CD14-positive monocyte (primary cell): Measurements from ENCODE around the gene TNNI2. TPM values are rescaled to one million over a fixed set of nuclear protein-coding genes. Genes with fewer than 3 reads are reported as not detected.

Experiments
- DNase-seq, 3 donors: peaks; one replicate each; pipeline ENCODE4 v3.0.0-alpha.2; 2011 to 2022
- H2AFZ ChIP-seq: 2 replicates; pipeline ENCODE4 v1.6.0; 2012; ENCODE audit warnings: mild to moderate bottlenecking, low read depth, low read length, inconsistent platforms; ENCODE audit not compliant: insufficient read depth, poor library complexity, severe bottlenecking
- H3K27ac ChIP-seq, 2 donors: 1 replicate in 1 of 2; 2 replicates in 1 of 2; pipeline ENCODE4 v1.5.1; 2012 to 2013; ENCODE audit warnings: low read length in 2 of 2, control low read depth in 1 of 2, inconsistent platforms in 1 of 2, low read depth in 1 of 2, mild to moderate bottlenecking in 1 of 2
- H3K27me3 ChIP-seq, 2 donors: one replicate each; pipeline versions ENCODE4 v1.6.0 to v1.6.1; 2011 to 2013; ENCODE audit warnings: low read length in 2 of 2; ENCODE audit not compliant: control insufficient read depth in 2 of 2, insufficient read depth in 2 of 2
- H3K36me3 ChIP-seq, 2 donors: replicated peaks in 1 of 2; 1 replicate in 1 of 2; 2 replicates in 1 of 2; pipeline versions ENCODE4 v1.5.1 to v1.6.1; 2012 to 2013; ENCODE audit warnings: low read length in 2 of 2, control low read depth in 1 of 2, inconsistent platforms in 1 of 2, mild to moderate bottlenecking in 1 of 2; ENCODE audit not compliant: insufficient read depth in 2 of 2, control insufficient read depth in 1 of 2
- H3K4me1 ChIP-seq, 2 donors: 1 replicate in 1 of 2; 2 replicates in 1 of 2; pipeline versions ENCODE4 v1.5.1 to v1.6.1; 2012 to 2013; ENCODE audit warnings: low read length in 2 of 2, control low read depth in 1 of 2, inconsistent platforms in 1 of 2, mild to moderate bottlenecking in 1 of 2, moderate library complexity in 1 of 2; ENCODE audit not compliant: insufficient read depth in 2 of 2, control insufficient read depth in 1 of 2
- H3K4me2 ChIP-seq: replicated peaks from 2 replicates; pipeline ENCODE3; 2012; ENCODE audit warnings: low read length, moderate library complexity, mild to moderate bottlenecking; ENCODE audit not compliant: poor library complexity, severe bottlenecking; ENCODE audit errors: extremely low read depth
- H3K4me3 ChIP-seq, 3 experiments: fragments of 200-600 bp in 1 of 3; sonication (generic) in 1 of 3; replicated peaks in 1 of 3; 1 replicate in 2 of 3; 2 replicates in 1 of 3; pipeline ENCODE4 v1.5.1; 2011 to 2013; ENCODE audit warnings: low read length in 3 of 3, mild to moderate bottlenecking in 3 of 3, control low read depth in 2 of 3, low read depth in 2 of 3, inconsistent platforms in 1 of 3, moderate library complexity in 1 of 3
- H3K79me2 ChIP-seq: 2 replicates; pipeline ENCODE4 v1.6.0; 2012; ENCODE audit warnings: mild to moderate bottlenecking, control low read depth, inconsistent platforms, low read length, moderate library complexity; ENCODE audit not compliant: insufficient read depth
- H3K9ac ChIP-seq: 2 replicates; pipeline ENCODE4 v1.6.0; 2017; ENCODE audit warnings: low read length, mild to moderate bottlenecking; ENCODE audit not compliant: insufficient read depth, poor library complexity, severe bottlenecking
- H3K9me3 ChIP-seq, 2 donors: replicated peaks in 1 of 2; 1 replicate in 1 of 2; 2 replicates in 1 of 2; pipeline versions ENCODE4 v1.5.1 to v1.6.1; 2012 to 2013; ENCODE audit warnings: low read length in 2 of 2, control low read depth in 1 of 2; ENCODE audit not compliant: control insufficient read depth in 1 of 2, insufficient read depth in 1 of 2
- H4K20me1 ChIP-seq: 2 replicates; pipeline ENCODE4 v1.6.0; 2012; ENCODE audit warnings: mild to moderate bottlenecking, low read length, control low read depth, moderate library complexity; ENCODE audit not compliant: insufficient read depth
- H3K27ac Mint-ChIP-seq, 7 donors: one replicate each; pipeline ENCODE4 v1.8.0; 2020; ENCODE audit warnings: mild to moderate bottlenecking in 7 of 7, mixed read lengths in 7 of 7, moderate library complexity in 6 of 7, inconsistent platforms in 2 of 7
- H3K27me3 Mint-ChIP-seq, 3 donors: one replicate each; pipeline ENCODE4 v1.8.0; 2021 to 2022; ENCODE audit warnings: low read depth in 3 of 3, mild to moderate bottlenecking in 3 of 3, mixed read lengths in 3 of 3, moderate library complexity in 3 of 3, inconsistent platforms in 1 of 3
- H3K36me3 Mint-ChIP-seq, 2 donors: one replicate each; pipeline ENCODE4 v1.8.0; 2020; ENCODE audit warnings: mixed read lengths in 2 of 2, inconsistent platforms in 1 of 2, mild to moderate bottlenecking in 1 of 2
- H3K4me1 Mint-ChIP-seq: one replicate; pipeline ENCODE4 v1.8.0; 2020; ENCODE audit warnings: mild to moderate bottlenecking, mixed read lengths
- H3K4me3 Mint-ChIP-seq, 2 donors: one replicate each; pipeline ENCODE4 v1.8.0; 2020; ENCODE audit warnings: mild to moderate bottlenecking in 2 of 2, mixed read lengths in 2 of 2, moderate library complexity in 1 of 2
- H3K9me3 Mint-ChIP-seq, 7 donors: one replicate each; pipeline ENCODE4 v1.8.0; 2020 to 2022; ENCODE audit warnings: mixed read lengths in 7 of 7, mild to moderate bottlenecking in 6 of 7, moderate library complexity in 6 of 7, inconsistent platforms in 2 of 7
- WGBS: methylation state at CpG from one replicate; pipeline ENCODE4 v1.1.5; 2013; ENCODE audit warnings: missing lambda C conversion rate; ENCODE audit not compliant: insufficient coverage; 5-methylcytosine and 5-hydroxymethylcytosine counted together
- intact Hi-C, 2 donors: fragments of 100-400 bp; cut with micrococcal nuclease; formaldehyde crosslinking; loops; one replicate each; pipeline versions ENCODE4 v1.15.0 to v1.15.1; 2023
- polyA plus RNA-seq, 3 donors: library from polyadenylated mRNA; depleted of rRNA in 1 of 3; unstranded in 2 of 3; stranded (reverse) in 1 of 3; fragments of 300-500 nt in 2 of 3; fragments of >200 nt in 1 of 3; fragmentation: Illumina TruSeq in 2 of 3; gene quantifications; 1 replicate in 2 of 3; 2 replicates in 1 of 3; pipeline ENCODE4 v1.2.3, GENCODE V29; 2012 to 2021
- TF ChIP-seq, protein P1 (sequence below): fragments of 200-600 bp; IDR thresholded peaks from one replicate; pipeline ENCODE4 v1.8.0; 2022; ENCODE audit warnings: antibody characterized with exemption, mild to moderate bottlenecking

TNNI2 gene
- polyA plus RNA-seq, 3 donors = 11.4 to 45.8 (median 11.7) TPM

DNA sequence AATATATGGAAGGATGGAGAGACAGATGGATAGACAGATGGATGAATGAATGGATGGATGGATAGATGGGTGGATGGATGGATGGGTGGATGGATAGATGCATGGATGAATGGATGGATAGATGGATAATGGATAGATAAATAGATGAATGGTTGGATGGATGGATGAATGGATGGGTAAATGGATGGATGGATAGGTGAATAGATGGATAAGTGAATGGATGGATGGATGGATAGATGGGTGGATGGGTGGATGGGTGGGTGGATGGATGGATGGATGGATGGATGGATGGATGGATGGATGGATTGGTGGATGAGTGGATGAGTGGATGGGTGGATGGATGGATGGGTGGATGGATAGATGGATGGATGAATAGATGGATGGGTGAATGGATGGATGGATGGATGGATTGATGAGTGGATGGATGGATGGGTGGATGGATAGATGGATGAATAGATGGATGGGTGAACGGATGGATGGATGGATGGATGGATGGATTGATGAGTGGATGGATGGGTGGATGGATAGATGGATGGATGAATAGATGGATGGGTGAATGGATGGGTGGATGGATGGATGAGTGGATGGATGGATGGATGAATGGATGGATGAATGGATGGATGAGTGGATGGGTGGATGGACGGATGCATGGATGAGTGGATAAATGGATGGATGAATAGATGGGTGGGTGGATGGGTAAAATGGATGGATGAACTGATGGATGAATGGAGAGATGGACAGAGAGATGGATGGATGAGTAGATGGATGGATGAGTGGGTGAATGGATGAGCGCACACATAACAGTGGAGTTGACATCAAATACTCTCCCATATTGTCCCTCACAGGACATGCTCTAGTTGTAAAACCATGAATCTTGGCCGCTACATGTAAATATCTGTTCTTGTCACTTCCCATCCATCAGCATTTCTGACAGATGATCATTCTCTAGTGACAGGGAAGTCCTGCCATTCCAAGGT, 22.9 kb downstream of the TNNI2 start:
- no peak overlapping the region for H2AFZ ChIP-seq
- no peak overlapping the region for H3K27ac ChIP-seq
- DNase-seq = no peak
- peaks cover 25% of the 10 kb centered on the region for H3K4me1 Mint-ChIP-seq
- H4K20me1 ChIP-seq = peaks cover 99% of the 10 kb centered on the region
- 100% methylated on average over 3 of the region's 4 CpGs for WGBS
- no peaks in the 10 kb centered on the region for H3K9me3 Mint-ChIP-seq
- intact Hi-C loops = loop anchor here in 1 of 2 donors (2.0 kb wide), 1 partner anchor 17 kb away; no protein-coding TSS in a partner anchor
- peaks cover 3 to 8% (median 3%) of the 10 kb centered on the region in 3 donors for H3K27me3 Mint-ChIP-seq
- no peak overlapping the region for H3K27ac Mint-ChIP-seq
- peak overlapping the region; percentile 43 for H3K4me2 ChIP-seq
- H3K9me3 ChIP-seq = no peaks in the 10 kb centered on the region
- H3K36me3 Mint-ChIP-seq = peaks cover 20 to 23% of the 10 kb centered on the region in 2 donors
- H3K4me3 ChIP-seq = no peak overlapping the region
- TF ChIP-seq, protein P1, sequence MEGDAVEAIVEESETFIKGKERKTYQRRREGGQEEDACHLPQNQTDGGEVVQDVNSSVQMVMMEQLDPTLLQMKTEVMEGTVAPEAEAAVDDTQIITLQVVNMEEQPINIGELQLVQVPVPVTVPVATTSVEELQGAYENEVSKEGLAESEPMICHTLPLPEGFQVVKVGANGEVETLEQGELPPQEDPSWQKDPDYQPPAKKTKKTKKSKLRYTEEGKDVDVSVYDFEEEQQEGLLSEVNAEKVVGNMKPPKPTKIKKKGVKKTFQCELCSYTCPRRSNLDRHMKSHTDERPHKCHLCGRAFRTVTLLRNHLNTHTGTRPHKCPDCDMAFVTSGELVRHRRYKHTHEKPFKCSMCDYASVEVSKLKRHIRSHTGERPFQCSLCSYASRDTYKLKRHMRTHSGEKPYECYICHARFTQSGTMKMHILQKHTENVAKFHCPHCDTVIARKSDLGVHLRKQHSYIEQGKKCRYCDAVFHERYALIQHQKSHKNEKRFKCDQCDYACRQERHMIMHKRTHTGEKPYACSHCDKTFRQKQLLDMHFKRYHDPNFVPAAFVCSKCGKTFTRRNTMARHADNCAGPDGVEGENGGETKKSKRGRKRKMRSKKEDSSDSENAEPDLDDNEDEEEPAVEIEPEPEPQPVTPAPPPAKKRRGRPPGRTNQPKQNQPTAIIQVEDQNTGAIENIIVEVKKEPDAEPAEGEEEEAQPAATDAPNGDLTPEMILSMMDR = no peak
- H3K4me3 Mint-ChIP-seq = no peak overlapping the region
- H3K27me3 ChIP-seq = no peaks in the 10 kb centered on the region
- peaks cover 100% of the 10 kb centered on the region for H3K79me2 ChIP-seq
- H3K9ac ChIP-seq = no peak overlapping the region
- H3K36me3 ChIP-seq = peaks cover 33 to 68% of the 10 kb centered on the region in 2 donors
- H3K4me1 ChIP-seq = peaks cover 61 to 69% of the 10 kb centered on the region in 2 donors

DNA sequence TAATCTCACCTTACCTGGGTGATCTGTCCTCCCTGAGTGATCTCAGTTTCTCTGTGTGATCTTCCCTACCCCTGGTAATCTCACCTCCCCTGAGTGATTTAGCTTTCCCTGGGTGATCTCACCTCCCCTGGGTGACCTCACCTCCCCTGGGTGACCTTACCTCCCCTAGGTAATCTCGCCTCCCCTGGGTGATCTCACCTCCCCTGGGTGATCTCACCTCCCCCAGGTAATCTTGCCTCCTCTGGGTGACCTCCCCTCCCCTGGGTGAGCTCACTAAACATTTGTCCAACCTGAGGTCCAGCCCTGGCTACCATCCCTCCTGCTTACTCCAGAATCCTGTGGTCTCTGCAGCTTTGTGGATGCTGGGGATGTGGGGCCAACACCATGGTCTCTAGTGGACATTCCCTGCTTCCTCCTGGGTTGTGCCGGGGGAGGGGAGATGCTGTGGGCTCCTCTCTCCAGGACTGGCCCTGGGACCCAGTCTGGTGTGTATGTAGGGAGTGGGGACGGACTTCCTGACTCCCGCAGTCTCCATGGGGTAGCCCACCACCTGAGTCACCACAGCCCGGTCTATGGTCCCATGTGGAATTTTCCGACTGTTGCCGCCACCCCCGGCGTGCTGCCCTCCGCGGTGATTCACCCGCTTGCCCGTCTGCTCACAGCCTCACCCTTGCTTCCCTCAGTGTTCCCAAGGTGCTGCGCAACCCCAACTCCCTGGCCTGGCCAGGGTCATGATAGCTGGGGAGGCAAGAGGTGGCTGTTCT, 24.0 kb downstream of the TNNI2 start:
- Histone ChIP-seq H2AFZ (no peak overlapping the region), H3K36me3 (peaks cover 32 to 67% of the 10 kb centered on the region in 2 donors), H3K27me3 (no peaks in the 10 kb centered on the region), H3K4me2 (peak overlapping the region; percentile 43), H3K9me3 (no peaks in the 10 kb centered on the region), H4K20me1 (peaks cover 99% of the 10 kb centered on the region), H3K27ac (peak overlapping the region; percentile 70 to 81), H3K4me1 (peaks cover 50 to 58% of the 10 kb centered on the region in 2 donors), H3K9ac (peak overlapping the region; percentile 49), H3K4me3 (peak overlapping the region in 1 of 3 experiments; percentile 57), H3K79me2 (peaks cover 99% of the 10 kb centered on the region)
- TF ChIP-seq, protein P1 = no peak
- Mint-ChIP-seq H3K27me3 (peaks cover 3 to 4% (median 3%) of the 10 kb centered on the region in 3 donors), H3K36me3 (peaks cover 27 to 28% of the 10 kb centered on the region in 2 donors), H3K4me3 (peak overlapping the region; percentile 64 to 69), H3K27ac (peak overlapping the region in 6 of 7 donors; percentile 83 to 96 (median 90)), H3K9me3 (no peaks in the 10 kb centered on the region), H3K4me1 (peaks cover 18% of the 10 kb centered on the region)
- intact Hi-C loops = loop anchor here (1.0 to 2.0 kb wide), 2 partner anchors 9 to 18 kb away; partner anchors contain the start of gene LSP1 (in 1 of the 2)
- peak in 2 of 3 donors; percentile 24 to 57 for DNase-seq
- no CpG with 5 or more reads among the region's 14 CpGs for WGBS
